GM19372 (cell line): ENCODE data around the gene NDUFS5.
"Not testable (repeated sequence)": the region's sequence is repeated elsewhere in the genome, so short reads cannot be mapped to it uniquely, and the experiment has no call there.

ENCODE experiments used
- ATAC-seq: cut with Tn5 transposase; IDR thresholded peaks from one replicate; pipeline ENCODE4 v1.9.1; 2021; ENCODE audit warnings: mild to moderate bottlenecking, low read depth, moderate library complexity; ENCODE audit not compliant: unreplicated experiment

The NDUFS5 gene

GRCh38 chr1:39026051-39026865 is at the start of gene NDUFS5:
NDUFS5 (plus strand) TSS chr1:39026350; CDS start chr1:39028725, 2,375 bp downstream.
- peak; percentile 78 for ATAC-seq

GRCh38 chr1:38977399-38978244 is 48.5 kb upstream of the NDUFS5 start:
- not testable (repeated sequence) for ATAC-seq

- not testable (repeated sequence) for ATAC-seq
Observed at GRCh38 chr1:38978245-38978542, 48.0 kb upstream of the NDUFS5 start.

GRCh38 chr1:38979380-38979779 is 46.8 kb upstream of the NDUFS5 start:
- ATAC-seq: not testable (repeated sequence)

GRCh38 chr1:38989979-38990378 is 36.2 kb upstream of the NDUFS5 start:
- ATAC-seq: no peak

GRCh38 chr1:38990386-38990737 is 35.8 kb upstream of the NDUFS5 start:
- ATAC-seq: no peak

- ATAC-seq: peak; percentile 95
Observed at GRCh38 chr1:38990738-38991637, 35.2 kb upstream of the NDUFS5 start, which contains the start of gene AKIRIN1. AKIRIN1 (plus strand) TSS chr1:38991276; CDS start chr1:38991381, 105 bp downstream.

- ATAC-seq: no peak
Observed at GRCh38 chr1:38991638-38992411, 34.3 kb upstream of the NDUFS5 start.

- ATAC-seq: no peak
Observed at GRCh38 chr1:38992412-38993111, 33.6 kb upstream of the NDUFS5 start.

GRCh38 chr1:38994196-38994595 is 32.0 kb upstream of the NDUFS5 start:
- no peak for ATAC-seq

GRCh38 chr1:38997034-38997900 is 28.9 kb upstream of the NDUFS5 start:
- no peak for ATAC-seq

- no peak for ATAC-seq
Observed at GRCh38 chr1:38997901-38998190, 28.3 kb upstream of the NDUFS5 start.

GRCh38 chr1:39001516-39002421 is 24.4 kb upstream of the NDUFS5 start:
- ATAC-seq: no peak

- no peak for ATAC-seq
Observed at GRCh38 chr1:39003281-39003680, 22.9 kb upstream of the NDUFS5 start.

- no peak for ATAC-seq
Observed at GRCh38 chr1:39003794-39004193, 22.4 kb upstream of the NDUFS5 start.

- no peak for ATAC-seq
Observed at GRCh38 chr1:39006287-39006686, 19.9 kb upstream of the NDUFS5 start.
